SK-N-SH treated with all-trans-retinoic acid at 6 μM for 48 hours (cell line): ENCODE data around the gene DVL1.

Source experiments
- OSR1 ChIP-seq: fragments of 250-450 bp; sonication (Bioruptor Pico); IDR thresholded peaks from 2 replicates; pipeline ENCODE4 v1.8.0; 2022; ENCODE audit warnings: moderate library complexity, mild to moderate bottlenecking, inconsistent platforms
- SNAI2 ChIP-seq: fragments of 250-450 bp; sonication (Bioruptor Pico); IDR thresholded peaks from 2 replicates; pipeline ENCODE4 v1.5.0; 2020; ENCODE audit warnings: mild to moderate bottlenecking, moderate library complexity
- TCF4 ChIP-seq: fragments of 250-450 bp; sonication (Bioruptor Pico); IDR thresholded peaks from 2 replicates; pipeline ENCODE4 v1.8.0; 2021; ENCODE audit warnings: mild to moderate bottlenecking, moderate library complexity, borderline replicate concordance
- ZC3H10 ChIP-seq: fragments of 250-450 bp; sonication (Bioruptor Pico); IDR thresholded peaks from 2 replicates; pipeline ENCODE4 v1.5.1; 2021; ENCODE audit warnings: mild to moderate bottlenecking, moderate library complexity
- ZFP3 ChIP-seq: fragments of 250-450 bp; sonication (Bioruptor Pico); IDR thresholded peaks from 2 replicates; pipeline ENCODE4 v1.5.0; 2020; ENCODE audit warnings: mild to moderate bottlenecking, moderate library complexity
- ZNF8 ChIP-seq: fragments of 450-650 bp; formaldehyde crosslinking; IDR thresholded peaks from 2 replicates; pipeline ENCODE4 v1.5.0; 2020; ENCODE audit warnings: mild to moderate bottlenecking, moderate library complexity
- TF ChIP-seq, protein P1 (sequence below): fragments of 250-450 bp; sonication (Bioruptor Pico); IDR thresholded peaks from 2 replicates; pipeline ENCODE4 v1.5.1; 2020; ENCODE audit warnings: low read depth, mild to moderate bottlenecking, moderate library complexity

- no peak for TF ChIP-seq ZNF8 (CRISPR knock-in tag)
- no peak for TF ChIP-seq ZFP3 (CRISPR knock-in tag)
- TF ChIP-seq SNAI2 (CRISPR knock-in tag) = no peak
- TF ChIP-seq OSR1 (CRISPR knock-in tag) = no peak
- TF ChIP-seq, protein P1, sequence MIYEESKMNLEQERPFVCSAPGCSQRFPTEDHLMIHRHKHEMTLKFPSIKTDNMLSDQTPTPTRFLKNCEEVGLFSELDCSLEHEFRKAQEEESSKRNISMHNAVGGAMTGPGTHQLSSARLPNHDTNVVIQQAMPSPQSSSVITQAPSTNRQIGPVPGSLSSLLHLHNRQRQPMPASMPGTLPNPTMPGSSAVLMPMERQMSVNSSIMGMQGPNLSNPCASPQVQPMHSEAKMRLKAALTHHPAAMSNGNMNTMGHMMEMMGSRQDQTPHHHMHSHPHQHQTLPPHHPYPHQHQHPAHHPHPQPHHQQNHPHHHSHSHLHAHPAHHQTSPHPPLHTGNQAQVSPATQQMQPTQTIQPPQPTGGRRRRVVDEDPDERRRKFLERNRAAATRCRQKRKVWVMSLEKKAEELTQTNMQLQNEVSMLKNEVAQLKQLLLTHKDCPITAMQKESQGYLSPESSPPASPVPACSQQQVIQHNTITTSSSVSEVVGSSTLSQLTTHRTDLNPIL (CRISPR knock-in tag) = no peak
- no peak for TF ChIP-seq ZC3H10 (CRISPR knock-in tag)
- TF ChIP-seq TCF4 (CRISPR knock-in tag) = no peak
These were observed 2.1 kb downstream of the DVL1 start for GRCh38 chr1:1347026-1347595.
